ENCODE data around the gene HDLBP.

GRCh38 chr2:241204490-241204889, 111.0 kb downstream of the HDLBP start:
- TF ChIP-seq CTCF (conservative IDR thresholded peaks at IDR 0.05; ENCODE audit: low read depth, low read length): no peak
- no peak for TF ChIP-seq CEBPB (IDR thresholded peaks at IDR 0.05; ENCODE audit: low read depth, low read length)
- TF ChIP-seq POLR2A (IDR thresholded peaks at IDR 0.05; ENCODE audit: low read depth, low read length): no peak
- no peak for TF ChIP-seq MXI1 (IDR thresholded peaks at IDR 0.05; ENCODE audit: borderline replicate concordance, low read depth, low read length)
